Transverse colon (tissue), 4 donors: Measurements from ENCODE around the gene THAP8.

Experiments used
- CTCF ChIP-seq, 5 experiments: fragments of 200-600 bp in 3 of 5; fragments of 450-650 bp in 2 of 5; sonication (generic) in 3 of 5; IDR thresholded peaks; 1 replicate in 2 of 5; 2 replicates in 3 of 5; pipeline ENCODE4 v1.5.1; 2016 to 2017; ENCODE audit warnings: antibody characterized with exemption in 5 of 5, inconsistent platforms in 3 of 5, mild to moderate bottlenecking in 2 of 5, moderate library complexity in 1 of 5
- POLR2A ChIP-seq: fragments of 450-650 bp; IDR thresholded peaks from one replicate; pipeline ENCODE4 v1.6.1; 2016; ENCODE audit warnings: antibody characterized with exemption, mild to moderate bottlenecking, moderate library complexity
- POLR2AphosphoS5 ChIP-seq, 3 donors: sonication (generic); formaldehyde crosslinking; IDR thresholded peaks; one replicate each; pipeline ENCODE4 v1.6.1; 2016; ENCODE audit warnings: antibody characterized with exemption in 3 of 3

GRCh38 chr19:36089847-36090246 lies 35.8 kb upstream of the THAP8 start:
- no peak for TF ChIP-seq CTCF (IDR thresholded peaks at IDR 0.05)
- TF ChIP-seq POLR2A, result no peak
- TF ChIP-seq POLR2AphosphoS5 (IDR thresholded peaks at IDR 0.05), result no peak
